Myocyte (in vitro differentiated cells): ENCODE data around the gene DEPDC1B. TPM values are rescaled to one million over a fixed set of nuclear protein-coding genes. Genes with fewer than 3 reads are reported as not detected.
A peak's percentile ranks its signal among the peaks of the same experiment; 100 is the strongest.
"Not testable (repeated sequence)": the region's sequence is repeated elsewhere in the genome, so short reads cannot be mapped to it uniquely, and the experiment has no call there.

Experiments used
- DNase-seq: peaks from one replicate; pipeline ENCODE4 v3.0.0-alpha.2; 2012; ENCODE audit warnings: low read depth
- total RNA-seq: library from RNA; depleted of rRNA; stranded (reverse); fragments of >200 nt; gene quantifications from 2 replicates; pipeline ENCODE4 v1.2.3, GENCODE V29; 2014

DEPDC1B gene
- total RNA-seq, 1 donor from 2014 or later = 0.99 TPM

DNA sequence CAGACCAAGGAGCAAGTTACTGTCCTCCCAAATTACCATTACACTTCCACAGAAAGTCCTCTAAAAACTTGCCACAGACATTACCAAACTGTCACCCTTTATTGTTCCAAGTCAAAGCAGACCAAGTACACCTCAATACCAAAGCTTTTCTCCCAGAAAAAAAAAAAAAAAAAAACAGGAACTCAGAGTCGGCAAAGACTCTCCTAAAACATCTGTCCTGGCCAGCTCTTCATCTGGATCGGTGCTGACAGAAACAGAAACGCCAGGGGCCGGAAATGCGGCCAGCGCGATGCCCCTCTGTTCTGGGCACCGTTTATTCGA lies 718 bp downstream of the DEPDC1B start:
- DNase-seq = peak; percentile 9

DNA sequence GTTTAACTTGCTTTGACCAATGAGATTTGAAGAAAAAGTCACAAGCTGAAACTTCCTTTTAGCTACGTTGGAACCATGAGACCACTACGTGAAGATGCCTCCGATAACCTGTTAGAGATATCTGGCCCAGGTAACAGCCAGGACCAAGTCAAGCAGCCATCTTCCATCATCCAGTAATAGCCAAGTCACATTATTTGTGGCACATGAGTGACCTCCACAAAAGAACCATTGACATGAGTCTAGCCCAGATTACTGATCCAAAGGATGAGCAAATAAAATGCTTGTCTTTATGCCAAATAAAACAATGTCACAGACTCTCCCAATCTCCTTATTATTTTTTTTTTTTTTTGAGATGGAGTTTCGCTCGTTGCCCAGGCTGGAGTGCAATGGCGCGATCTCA lies 1.6 kb downstream of the DEPDC1B start:
- no peak for DNase-seq

DNA sequence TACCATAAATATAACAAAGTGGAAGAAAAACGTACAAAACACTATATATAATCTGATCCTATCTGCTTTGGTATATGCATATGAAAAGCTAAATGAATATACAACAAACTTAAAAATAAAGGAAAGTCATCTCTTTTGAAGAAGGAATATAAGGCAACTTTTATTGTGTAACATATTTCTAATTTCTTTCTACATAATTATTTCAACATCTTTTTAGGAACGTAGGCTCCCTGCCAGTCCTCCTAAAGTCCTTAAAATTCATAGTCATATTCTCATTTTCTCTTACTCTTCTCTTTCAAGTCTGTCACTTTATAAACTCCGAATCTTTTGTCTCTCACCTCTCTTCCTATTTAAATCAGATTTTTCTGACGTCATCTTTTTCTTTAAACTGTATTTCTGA lies 9.6 kb downstream of the DEPDC1B start:
- DNase-seq = no peak

DNA sequence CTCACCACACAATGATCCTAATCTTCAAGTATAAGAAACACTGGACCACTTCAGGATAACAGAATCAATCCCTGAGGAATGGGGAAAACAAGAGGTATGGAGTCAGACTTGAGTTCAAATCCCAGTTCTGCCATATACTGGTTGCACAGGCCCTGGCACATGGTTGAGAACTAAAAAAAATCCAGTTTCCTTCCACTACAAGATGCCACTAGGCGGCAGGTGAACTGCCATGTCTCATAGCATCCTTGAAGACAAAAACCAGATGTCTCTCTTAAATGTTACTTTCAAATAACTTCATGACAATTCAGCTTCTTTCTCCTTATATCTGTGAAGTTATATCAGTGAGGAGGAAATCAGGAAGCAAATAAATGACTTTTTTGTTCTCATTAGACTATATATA lies 11.0 kb downstream of the DEPDC1B start:
- no peak for DNase-seq

DNA sequence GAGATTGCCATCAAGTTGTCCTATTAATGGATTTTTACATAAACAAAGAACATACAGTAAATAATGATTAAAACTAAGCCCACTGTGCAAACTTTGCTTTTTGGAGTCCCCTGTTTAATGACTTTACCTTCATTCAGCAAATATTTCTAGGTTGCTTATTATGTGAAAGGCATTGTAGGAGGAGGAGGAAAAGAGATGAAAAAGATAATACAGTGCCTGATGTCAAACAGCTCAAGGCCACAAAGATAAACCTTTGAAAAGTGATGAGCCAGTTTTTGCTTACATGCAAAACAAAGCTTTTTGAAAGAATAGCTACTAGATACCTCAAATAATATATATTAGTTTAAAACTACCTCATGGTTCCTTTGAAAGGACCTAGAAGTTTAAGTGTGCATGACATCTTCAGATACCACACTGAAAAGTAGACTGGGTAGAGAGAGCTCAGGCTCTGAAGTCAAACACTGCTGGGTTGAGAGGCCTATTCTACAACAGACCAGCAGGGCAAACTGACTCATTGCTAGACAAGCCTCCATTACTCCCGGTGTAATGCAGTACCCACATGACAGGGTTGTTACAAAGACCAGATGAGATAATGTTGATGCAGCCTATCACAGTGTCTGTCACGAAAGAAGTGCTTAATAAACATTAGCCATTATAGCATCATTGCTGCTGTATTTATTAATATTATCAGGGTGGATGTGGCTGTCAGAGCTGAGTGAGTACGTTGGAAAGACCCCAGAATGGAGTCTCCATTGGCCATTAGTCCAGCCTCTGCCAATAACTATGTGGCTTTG lies 11.8 kb downstream of the DEPDC1B start:
- peak; percentile 47 for DNase-seq

DNA sequence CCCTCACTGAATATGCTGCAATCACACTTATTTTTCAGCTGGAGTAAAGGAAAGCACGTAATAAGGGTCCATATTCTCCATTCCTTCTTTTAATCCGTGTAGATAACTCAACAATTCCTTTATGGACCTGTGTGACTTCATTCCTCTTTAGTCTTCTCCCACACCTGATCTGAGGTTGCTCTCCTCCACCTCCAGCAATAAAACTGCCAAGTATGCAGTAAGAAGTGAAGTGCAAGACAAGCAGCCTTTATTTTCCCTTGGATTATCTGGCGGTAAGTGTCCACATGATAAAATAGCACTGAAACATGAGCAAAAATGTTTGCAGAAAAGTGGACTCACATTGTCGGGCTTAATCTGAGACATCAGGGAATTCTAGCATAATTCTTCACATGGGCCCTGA lies 13.8 kb downstream of the DEPDC1B start:
- DNase-seq = no peak

DNA sequence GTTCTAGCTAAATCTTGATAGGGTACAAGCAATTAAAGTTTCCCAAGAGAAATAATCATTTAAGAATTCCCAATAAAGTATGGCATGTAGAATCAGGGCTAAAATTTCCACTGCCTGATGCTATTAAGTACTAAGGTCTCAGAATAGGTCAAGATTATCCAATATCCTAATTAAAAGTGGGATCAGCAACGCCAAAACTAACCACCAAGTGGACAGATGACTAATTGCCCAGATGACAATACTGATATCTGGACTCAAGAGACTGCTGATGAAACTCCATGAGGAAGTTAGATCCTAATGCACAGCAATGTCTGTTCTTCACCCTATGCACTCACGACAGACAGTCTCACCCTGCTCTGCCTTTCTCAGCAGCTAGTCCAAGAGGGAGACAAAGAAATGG lies 14.3 kb downstream of the DEPDC1B start:
- no peak for DNase-seq

DNA sequence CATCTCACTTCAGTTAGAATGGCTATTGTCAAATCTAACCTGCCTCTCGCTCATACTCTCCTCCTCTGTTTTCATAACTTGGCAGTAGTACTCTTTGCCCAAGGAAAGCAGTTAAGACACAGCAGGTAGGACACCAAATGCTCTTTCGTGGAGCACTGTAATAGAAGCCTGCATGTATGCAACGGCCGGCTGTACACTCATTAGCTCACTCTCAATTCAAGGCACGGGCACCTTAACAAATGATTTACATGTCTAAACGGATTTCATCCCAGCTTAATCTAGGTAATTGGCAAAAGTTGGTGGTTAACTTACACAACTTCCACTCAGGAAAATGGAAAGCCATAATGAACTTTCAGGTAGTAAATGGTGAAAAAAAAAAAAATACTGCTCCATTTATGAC lies 14.9 kb downstream of the DEPDC1B start:
- DNase-seq = no peak

DNA sequence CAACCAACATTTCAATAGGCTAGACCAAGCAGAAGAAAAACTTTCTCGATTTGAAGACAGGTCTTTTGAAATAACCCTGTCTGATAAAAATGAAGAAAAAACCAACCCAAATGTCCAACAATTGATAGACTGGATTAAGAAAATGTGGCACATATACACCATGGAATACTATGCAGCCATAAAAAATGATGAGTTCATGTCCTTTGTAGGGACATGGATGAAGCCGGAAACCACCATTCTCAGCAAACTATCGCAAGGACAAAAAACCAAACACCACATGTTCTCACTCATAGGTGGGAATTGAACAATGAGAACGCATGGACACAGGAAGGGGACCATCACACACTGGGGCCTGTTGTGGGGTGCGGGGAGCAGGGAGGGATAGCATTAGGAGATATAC lies 18.0 kb downstream of the DEPDC1B start:
- DNase-seq = not testable (repeated sequence)

DNA sequence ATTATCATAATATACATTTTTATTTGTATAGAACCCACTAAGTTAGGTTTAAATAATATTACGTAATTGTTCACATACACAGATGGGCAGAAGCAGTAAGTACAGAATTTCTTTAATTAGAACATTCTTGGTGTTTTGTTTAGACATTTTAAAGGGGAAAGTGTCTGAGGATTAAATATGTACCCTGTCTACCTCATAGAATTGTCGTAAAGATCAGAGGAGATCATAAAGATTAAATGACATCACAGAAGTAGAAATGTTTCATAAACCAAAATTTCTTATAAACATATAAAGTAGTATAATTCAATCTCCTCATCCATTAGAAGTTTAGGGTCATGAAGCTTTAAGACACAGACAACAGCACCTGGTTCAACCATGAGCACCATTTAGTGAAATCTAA lies 20.1 kb downstream of the DEPDC1B start:
- no peak for DNase-seq

DNA sequence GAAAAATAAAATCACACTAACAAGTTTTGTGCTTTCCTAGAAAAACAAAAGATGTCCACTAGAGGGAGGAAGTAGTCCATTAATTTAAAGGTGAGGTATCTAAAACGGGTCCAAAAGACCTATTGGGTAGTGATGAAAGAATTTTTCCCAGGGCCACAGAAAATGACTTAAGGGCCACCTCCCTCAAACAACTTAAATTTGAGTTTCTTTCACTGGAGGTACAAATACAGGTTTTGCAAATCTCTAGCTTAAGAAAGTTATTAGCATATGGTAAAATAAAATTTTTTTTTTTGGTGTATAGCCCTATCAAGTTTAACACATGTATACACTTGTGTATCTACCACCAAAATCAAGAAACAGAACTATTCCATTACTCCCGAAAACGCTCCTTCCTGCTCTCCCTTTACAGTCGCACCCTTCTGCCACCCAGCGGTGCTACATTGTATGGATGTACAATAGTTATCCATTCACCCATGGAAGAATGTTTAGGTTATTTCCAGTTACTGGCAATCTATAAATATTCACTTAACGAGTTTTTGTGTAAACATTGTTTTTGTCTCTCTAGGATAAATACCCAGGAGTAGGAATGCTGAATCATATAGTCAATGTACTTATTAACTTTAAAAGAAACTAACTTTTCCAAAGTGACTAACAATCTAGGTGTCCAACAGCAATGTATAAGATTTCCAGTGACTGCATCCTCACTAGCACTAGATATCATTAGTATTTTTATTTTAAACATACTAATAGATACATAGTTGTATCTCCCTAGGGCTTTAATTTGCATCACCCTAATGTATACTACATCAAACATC lies 21.9 kb downstream of the DEPDC1B start:
- DNase-seq = peak; percentile 69

DNA sequence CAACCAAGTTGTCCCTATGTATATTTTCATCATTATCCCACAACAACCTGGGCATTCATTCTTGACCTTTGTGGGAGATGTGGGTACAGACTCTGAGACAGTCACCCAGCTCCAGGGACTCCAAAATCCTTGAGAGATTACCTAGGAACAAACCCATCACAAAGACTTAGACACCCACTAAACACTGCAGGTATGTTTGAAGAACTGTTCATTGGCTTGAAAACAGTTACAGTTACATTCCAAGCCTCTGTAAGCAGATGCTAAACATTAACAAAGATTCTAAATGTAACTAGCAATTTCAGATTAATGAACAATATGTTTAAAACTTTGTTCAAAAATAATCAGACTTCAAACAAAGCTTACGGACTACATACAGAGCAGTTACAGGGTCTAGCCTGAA lies 24.7 kb downstream of the DEPDC1B start:
- no peak for DNase-seq

DNA sequence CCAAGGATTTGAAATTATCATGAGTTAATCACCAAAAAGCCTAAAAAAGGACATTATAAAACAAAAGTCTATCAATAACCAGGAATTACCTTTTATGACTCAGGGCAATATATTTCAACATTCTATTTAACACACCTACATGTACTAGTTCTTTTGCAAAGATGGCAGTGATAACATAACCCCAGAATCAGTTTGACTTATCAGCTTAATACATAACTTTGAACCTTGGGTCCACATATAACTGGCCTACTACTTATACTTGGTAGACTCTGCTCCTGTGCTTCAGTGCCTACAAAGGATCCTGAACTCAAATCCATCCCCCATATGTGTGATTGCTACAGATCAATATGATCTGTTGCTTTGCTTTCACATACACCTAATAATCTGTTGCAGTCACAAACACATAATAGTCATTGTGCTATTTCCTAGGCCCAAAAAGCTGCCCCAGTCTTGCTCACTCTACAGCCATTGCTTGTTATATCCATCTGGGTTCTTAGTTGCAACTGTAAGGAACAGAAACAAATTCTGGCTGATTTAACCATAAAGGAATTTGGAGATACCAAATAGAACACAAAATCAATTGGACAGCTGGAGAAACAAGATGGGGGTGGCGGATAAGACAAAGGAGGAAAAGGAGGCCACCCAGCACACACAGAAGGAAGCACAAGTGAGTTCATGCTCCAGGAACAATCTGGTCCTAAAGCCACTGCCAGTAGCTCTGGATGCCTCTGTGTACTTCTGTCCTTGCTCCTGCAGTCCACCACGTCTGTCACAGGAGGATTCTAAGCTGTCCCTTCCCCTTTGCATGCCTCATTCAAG lies 25.5 kb downstream of the DEPDC1B start:
- no peak for DNase-seq

DNA sequence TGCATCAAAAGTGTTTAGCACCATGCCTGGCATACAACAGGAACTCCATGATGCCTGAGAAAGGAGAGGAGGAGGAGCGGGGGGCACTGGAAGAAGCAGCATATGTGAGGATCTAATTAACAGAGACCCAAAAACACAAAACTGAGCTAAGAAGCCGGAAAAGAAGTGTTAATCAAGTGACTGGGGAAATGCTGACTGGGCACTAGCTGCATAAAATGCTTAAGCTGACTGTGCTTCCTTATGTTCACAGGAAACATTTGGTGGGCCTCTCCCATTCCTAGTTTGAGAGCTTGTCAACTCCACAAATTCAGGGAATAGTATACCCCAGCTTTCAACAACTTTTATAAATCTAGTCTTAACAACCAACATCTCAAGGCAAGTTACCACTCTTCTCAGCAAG lies 26.6 kb downstream of the DEPDC1B start:
- DNase-seq = no peak

DNA sequence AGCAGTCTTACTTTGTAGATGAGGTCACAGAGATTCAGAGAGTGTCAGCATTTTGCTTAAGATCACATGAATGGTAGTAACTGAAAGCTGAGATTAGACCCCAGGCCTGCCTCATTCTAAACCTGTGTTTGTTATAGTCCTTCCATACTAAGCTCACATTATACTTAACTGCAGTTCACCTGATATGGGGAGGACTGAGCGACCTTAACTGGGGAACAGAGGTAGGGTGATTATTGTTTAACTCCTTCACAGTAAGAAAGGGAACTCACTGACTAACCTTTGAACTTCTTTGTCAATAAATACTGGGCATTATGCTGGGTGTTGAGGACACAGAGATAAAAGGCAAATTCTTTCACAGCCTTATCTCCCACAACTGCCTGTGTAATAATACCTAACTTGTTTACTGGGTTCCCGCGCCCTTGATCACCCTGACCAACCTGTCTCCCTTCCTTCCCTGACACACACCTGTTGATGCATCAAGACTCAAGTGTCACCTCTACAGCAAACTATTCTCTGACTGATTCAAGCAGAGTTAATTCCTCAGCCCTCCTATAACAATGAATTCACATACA lies 27.2 kb downstream of the DEPDC1B start:
- DNase-seq = no peak

DNA sequence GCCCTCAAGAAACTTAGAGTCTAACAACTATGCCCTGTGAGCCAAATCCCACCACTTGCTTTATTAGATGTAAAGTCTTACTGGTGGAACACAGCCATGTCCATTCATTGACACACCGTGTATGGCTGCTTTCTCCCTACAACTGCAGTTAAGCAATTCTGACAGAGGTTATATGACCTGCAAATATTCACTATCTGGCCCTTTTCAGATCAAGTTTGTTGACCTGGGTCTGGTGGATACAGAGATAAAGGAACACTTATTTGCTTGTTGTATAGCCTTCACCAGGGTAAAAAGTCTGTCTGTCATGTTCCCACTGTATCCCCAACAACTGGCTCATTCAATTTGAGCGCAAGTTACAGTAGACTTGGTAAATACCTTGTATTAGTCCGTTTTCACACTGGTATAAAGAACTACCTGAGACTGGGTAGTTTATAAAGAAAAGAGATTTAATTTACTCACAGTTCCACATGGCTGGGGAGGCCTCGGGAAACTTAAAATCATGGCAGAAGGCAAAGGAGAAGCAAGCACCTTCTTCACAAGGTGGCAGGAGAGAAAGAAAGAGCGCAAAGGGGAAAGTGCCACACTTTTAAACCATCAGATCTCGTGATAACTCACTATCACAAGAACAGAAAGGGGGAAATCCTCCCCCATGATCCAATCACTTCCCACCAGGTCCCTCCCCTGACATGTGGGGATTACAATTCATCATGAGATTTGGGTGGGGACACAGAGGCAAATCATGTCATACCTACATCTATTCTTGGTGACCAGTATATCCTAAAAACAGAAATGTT lies 27.9 kb downstream of the DEPDC1B start:
- DNase-seq = no peak

DNA sequence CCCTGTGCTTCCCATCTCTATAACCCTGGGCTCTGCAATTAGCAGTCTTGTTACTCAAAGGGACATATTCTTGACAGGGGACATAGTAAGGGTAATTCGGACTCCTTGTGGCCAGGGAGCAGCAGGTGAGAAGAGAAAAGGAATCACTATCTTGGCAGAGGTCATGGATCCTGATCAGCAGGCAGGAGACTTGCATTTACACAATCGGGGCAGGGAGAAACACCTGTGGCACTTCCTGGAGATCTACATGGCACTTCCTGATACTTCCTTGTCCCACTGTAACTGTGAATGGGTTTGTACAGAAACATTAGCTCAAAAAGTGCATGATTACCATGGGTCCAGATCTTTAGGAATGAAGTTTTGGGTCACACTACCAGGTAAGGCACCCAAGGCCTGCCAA lies 29.2 kb downstream of the DEPDC1B start:
- no peak for DNase-seq

DNA sequence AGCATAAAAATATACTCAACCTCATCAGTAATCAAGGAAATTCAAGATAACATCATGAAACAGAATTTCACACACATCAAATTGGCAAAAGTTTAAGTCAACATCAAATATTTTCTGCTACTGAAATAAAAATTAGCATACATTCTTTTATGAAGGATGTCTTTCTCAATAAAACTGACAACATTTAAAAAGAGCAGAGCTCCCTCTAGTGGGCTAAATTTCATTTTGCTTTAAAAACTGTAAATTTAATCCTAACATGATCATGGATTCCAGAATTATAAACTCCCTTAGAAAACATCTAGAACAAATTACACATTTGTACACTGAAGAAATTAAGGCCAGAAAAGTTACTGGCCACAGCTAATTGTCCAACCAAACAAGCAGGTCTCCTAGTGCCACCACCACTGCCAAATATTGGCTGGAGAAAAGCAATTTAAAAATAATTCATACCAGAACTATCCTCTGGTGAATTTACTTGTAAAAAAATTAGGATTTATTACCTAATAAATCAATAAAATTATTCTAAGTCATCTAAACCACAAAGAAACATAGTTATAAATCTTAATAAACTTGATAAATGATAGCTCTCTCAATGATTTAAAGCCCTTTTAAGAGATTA lies 31.2 kb downstream of the DEPDC1B start:
- DNase-seq = peak; percentile 62

DNA sequence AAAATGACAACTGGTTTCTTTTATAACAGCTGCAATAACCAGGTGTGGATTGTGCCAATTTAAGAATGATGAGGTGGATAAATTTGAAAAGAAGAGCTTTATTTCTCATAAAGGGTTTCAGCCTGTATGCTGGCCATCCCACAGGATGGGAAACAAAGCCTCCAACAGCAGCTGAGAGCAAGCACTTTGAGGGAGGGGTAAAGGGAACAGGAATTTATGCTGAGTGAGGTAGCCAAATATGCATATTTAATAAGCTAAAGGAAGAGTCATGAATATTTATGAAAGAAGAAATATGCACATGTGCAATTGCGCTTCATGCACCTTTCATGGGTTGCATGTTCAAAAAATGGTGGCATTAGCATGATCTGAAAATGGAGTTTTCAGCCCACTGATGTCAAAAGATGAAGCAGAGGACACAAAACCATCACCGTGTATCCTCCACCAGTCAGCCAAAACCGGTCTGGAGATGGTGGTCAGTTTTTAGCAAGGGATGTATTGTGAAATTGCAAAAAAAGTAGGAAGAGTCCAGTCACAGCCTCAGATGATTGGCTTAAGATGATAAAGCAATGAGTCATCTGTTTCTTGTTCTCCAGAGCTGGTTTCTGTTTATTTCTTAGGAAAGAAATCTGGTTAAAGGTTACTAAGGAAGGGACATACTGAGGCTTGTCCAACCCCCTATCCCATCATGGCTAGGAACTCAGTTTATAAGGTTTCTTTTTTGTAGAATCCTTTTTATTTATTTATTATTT lies 47.9 kb downstream of the DEPDC1B start:
- peak; percentile 52 for DNase-seq
